HUES64 (cell line): ENCODE measurements around the gene RAE1.
"Not testable (repeated sequence)": the region's sequence is repeated elsewhere in the genome, so short reads cannot be mapped to it uniquely, and the experiment has no call there.

Experiments
- H3K27ac ChIP-seq: 2 replicates; pipeline ENCODE4 v1.7.0; 2013; ENCODE audit warnings: low read depth, low read length, inconsistent platforms
- H3K27me3 ChIP-seq: 2 replicates; pipeline ENCODE4 v1.6.1; 2013; ENCODE audit warnings: mild to moderate bottlenecking, low read length; ENCODE audit not compliant: insufficient read depth
- H3K36me3 ChIP-seq: 2 replicates; pipeline ENCODE4 v1.6.1; 2013; ENCODE audit warnings: mild to moderate bottlenecking, low read length; ENCODE audit not compliant: insufficient read depth
- H3K4me1 ChIP-seq: 2 replicates; pipeline ENCODE4 v1.6.1; 2013; ENCODE audit warnings: mild to moderate bottlenecking, low read length, moderate library complexity; ENCODE audit not compliant: insufficient read depth
- H3K4me3 ChIP-seq: 2 replicates; pipeline ENCODE4 v1.5.1; 2013; ENCODE audit warnings: mild to moderate bottlenecking, low read length, moderate library complexity
- H3K9ac ChIP-seq: 2 replicates; pipeline ENCODE4 v1.6.1; 2013; ENCODE audit warnings: mild to moderate bottlenecking, low read depth, low read length
- H3K9me3 ChIP-seq: 2 replicates; pipeline ENCODE4 v1.6.1; 2013; ENCODE audit warnings: low read depth, low read length; ENCODE audit not compliant: insufficient read depth
- WGBS: fragments of 150-250, 120-280 bp; methylation state at CpG from one replicate; pipeline ENCODE4 v1.1.7; 2013; ENCODE audit warnings: missing lambda C conversion rate; 5-methylcytosine and 5-hydroxymethylcytosine counted together

Gene RAE1

DNA sequence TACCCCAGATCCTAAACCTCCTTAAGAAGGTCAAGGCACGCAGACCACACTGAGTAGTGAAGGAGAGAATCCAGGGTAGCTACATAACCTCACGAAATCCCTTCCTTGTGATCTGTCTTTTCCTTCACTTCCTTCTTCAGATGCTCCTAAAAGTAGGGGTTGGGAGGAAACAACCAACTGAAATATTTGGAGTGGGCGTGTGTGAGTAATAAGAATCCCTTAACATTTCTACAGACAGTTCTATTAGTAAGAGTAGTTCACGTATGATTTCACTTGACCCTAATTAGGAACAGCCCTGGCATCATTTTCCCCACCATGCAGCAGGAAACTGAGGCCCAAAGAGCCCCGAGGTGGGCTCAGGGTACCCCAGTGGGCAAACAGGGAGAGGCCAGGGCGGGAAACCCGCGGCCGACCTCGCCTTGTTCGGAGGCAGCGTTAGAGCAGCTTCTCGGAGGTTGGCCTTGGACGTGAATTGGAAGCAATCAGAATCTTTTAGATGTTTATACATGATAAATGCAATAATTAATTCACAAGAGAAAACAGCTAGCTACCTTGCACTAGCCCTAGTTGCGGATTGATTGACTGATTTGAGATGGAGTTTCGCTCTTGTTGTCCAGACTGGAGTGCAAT, 859 bp upstream of the RAE1 start:
- no peaks in the 10 kb centered on the region for H3K9me3 ChIP-seq
- no peaks in the 10 kb centered on the region; the same call in 1 of the 2 replicates for H3K36me3 ChIP-seq
- H3K9ac ChIP-seq, result no peak overlapping the region
- peaks cover 6% of the 10 kb centered on the region; the same call in 1 of the 2 replicates for H3K4me1 ChIP-seq
- H3K27me3 ChIP-seq, result no peaks in the 10 kb centered on the region
- H3K27ac ChIP-seq, result no peak overlapping the region
- 90% methylated on average over 14 of the region's 16 CpGs for WGBS
- no peak overlapping the region for H3K4me3 ChIP-seq

DNA sequence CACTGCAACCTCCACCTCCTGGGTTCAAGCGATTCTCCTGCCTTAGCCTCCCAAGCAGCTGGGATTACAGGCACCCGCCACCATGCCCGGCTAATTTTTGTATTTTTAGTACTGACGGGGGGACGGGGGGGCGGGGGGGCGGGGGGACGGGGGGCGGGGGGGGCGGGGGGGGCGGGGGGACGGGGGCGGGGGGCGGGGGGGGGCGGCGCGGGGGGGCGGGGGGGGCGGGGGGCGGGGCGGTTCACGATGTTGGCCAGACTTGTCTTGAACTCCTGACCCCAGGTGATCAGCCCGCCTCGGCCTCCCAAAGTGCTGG, 371 bp upstream of the RAE1 start:
- Histone ChIP-seq H3K9ac (peak overlapping the region; percentile 94; the same call in 1 of the 2 replicates), H3K4me3 (peak overlapping the region; percentile 90), H3K27ac (peak overlapping the region; percentile 88)
- H3K36me3 ChIP-seq, H3K9me3 ChIP-seq, H3K4me1 ChIP-seq, H3K27me3 ChIP-seq: not testable (repeated sequence)
- WGBS, result 20% methylated on average over 9 of the region's 24 CpGs

DNA sequence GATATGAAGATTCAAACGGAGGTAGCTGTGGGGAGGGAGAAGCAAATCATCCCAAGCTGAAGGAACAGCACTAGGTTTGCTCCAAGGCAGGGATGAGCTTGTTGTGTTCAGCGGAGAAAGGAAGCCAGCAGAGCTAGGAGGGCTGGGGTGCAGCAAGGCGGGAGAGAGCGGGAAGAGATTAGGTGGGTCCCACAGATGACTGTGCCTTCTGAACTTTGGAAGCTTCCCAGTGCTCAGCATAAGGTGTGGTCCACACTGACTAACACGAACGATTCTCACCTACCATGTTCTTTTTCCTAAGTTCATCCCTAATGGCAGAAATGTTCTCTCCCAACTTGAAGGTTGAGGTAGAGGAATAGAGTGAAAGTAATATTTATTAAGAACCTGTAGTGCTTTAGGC, 1.2 kb downstream of the RAE1 start:
- Histone ChIP-seq H3K9ac (peak overlapping the region; percentile 94; the same call in 1 of the 2 replicates), H3K9me3 (no peaks in the 10 kb centered on the region), H3K36me3 (no peaks in the 10 kb centered on the region; the same call in 1 of the 2 replicates), H3K4me3 (peak overlapping the region; percentile 90), H3K4me1 (peaks cover 6% of the 10 kb centered on the region; the same call in 1 of the 2 replicates), H3K27ac (no peak overlapping the region), H3K27me3 (no peaks in the 10 kb centered on the region)
- 84% methylated on average over 6 of the region's 6 CpGs for WGBS

DNA sequence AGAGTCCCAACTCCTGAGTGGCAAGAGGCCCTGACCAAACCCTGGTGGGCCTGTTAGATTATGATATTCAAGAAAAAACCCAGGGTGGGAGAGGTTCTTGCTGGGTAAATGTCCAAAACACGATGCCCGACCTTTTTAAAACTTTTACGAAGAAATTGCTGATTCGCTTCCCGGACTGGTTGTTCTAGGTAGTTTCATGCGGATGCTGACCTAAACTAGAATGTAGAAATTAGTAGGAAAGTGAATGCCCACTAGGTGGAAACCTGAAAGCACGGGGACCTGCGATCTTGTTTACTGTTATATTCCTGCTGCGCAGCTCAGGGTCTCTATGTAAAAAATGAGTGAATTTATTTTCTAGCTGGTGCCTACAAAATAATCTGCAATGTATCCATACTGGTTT, 2.3 kb downstream of the RAE1 start:
- Histone ChIP-seq H3K4me1 (peaks cover 6% of the 10 kb centered on the region; the same call in 1 of the 2 replicates), H3K9me3 (no peaks in the 10 kb centered on the region), H3K9ac (no peak overlapping the region), H3K27me3 (no peaks in the 10 kb centered on the region), H3K36me3 (no peaks in the 10 kb centered on the region; the same call in 1 of the 2 replicates), H3K4me3 (no peak overlapping the region), H3K27ac (no peak overlapping the region)
- 96% methylated on average over 9 of the region's 9 CpGs for WGBS

DNA sequence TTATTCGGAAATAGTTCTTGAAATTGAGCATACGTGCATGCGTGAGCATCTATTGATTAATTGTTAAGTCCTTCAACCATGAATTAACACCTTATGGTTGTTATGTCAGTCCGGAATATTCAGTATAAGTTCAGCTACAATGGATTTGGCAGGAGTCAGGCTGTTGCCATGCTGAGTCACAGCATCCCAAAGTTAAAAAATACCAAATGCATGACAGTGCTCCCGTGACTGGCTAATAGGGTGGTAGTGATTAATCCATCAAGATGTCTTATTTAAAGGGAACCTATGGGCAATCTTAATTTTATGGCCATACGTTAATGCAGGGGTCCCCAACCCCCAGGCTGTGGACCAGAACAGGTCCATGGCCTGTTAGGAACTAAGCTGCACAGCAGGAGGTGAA, 10.5 kb downstream of the RAE1 start:
- Histone ChIP-seq H3K9me3 (peaks cover 6% of the 10 kb centered on the region; the same call in 1 of the 2 replicates), H3K4me1 (no peaks in the 10 kb centered on the region), H3K27me3 (no peaks in the 10 kb centered on the region), H3K27ac (no peak overlapping the region), H3K36me3 (no peaks in the 10 kb centered on the region; the same call in none of the 2 replicates), H3K4me3 (no peak overlapping the region), H3K9ac (no peak overlapping the region)
- 94% methylated on average over 6 of the region's 6 CpGs for WGBS

DNA sequence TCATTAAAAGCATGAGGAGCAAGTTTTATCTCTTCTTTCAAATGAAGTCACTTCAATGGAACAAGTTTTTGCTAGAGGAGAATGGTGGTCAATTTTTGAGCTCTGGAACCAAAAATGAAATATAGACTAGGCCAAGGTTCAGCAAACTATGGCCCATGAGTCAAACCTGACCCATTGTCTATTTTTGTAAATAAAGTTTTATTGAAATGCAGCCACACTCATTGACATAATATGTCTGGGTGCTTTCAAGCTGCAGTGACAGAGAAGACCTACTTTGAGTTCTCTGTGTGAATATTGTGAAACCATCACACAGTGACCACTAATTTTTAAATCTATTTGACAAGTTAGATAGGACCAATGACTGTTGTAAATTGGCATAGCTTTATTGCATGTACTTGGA, 13.4 kb downstream of the RAE1 start:
- Histone ChIP-seq H3K4me1 (no peaks in the 10 kb centered on the region), H3K9ac (no peak overlapping the region), H3K4me3 (no peak overlapping the region), H3K27ac (no peak overlapping the region), H3K27me3 (no peaks in the 10 kb centered on the region), H3K36me3 (no peaks in the 10 kb centered on the region; the same call in none of the 2 replicates), H3K9me3 (peaks cover 6% of the 10 kb centered on the region; the same call in 1 of the 2 replicates)

DNA sequence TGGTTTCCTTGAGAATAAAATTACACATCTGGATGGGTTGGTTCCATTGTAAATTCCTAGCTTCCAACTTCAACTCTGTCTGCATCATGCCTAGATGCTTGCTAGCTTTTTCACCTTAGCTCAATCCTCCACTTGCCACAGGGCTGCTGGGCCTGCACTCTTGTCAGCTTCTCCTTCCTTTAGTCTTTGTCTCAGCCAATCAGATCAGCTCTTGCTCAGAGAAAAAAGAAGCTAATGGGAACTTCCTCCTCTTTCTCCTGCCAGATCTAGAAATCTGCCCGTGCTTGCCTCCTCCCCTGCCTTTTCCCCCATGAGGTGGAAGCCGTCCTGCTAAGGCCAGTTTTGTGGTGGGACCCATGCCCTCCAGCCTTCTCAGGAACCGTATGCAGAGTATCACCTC, 18.5 kb downstream of the RAE1 start:
- H3K27ac ChIP-seq, result no peak overlapping the region
- 92% methylated on average over 3 of the region's 3 CpGs for WGBS
- H3K27me3 ChIP-seq, result no peaks in the 10 kb centered on the region
- H3K9ac ChIP-seq, result no peak overlapping the region
- no peak overlapping the region for H3K4me3 ChIP-seq
- H3K9me3 ChIP-seq, result no peaks in the 10 kb centered on the region
- no peaks in the 10 kb centered on the region for H3K4me1 ChIP-seq
- peaks cover 6% of the 10 kb centered on the region for H3K36me3 ChIP-seq

DNA sequence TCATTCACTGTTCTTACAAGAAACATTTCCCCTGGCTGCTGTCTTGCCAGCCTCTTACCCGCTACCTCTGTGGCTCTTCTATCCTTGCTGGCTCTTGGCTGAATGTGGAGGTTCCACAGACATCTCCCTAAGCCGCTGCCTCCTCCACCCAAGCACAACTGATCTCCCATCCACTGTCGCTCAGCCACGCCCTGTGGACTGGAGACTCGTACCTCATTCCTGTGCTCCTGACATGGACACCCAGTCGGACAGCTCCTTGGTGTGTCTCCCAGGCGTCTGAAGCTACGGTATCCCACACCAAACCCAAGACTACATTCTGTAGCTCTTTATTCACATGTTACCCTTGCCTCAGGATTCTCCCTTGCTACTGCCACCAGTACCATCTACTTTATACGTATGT, 19.3 kb downstream of the RAE1 start:
- no peaks in the 10 kb centered on the region for H3K27me3 ChIP-seq
- WGBS, result 95% methylated on average over 9 of the region's 9 CpGs
- no peaks in the 10 kb centered on the region for H3K9me3 ChIP-seq
- H3K36me3 ChIP-seq, result peaks cover 14% of the 10 kb centered on the region
- H3K4me3 ChIP-seq, result no peak overlapping the region
- H3K27ac ChIP-seq, result no peak overlapping the region
- H3K9ac ChIP-seq, result no peak overlapping the region
- H3K4me1 ChIP-seq, result no peaks in the 10 kb centered on the region

DNA sequence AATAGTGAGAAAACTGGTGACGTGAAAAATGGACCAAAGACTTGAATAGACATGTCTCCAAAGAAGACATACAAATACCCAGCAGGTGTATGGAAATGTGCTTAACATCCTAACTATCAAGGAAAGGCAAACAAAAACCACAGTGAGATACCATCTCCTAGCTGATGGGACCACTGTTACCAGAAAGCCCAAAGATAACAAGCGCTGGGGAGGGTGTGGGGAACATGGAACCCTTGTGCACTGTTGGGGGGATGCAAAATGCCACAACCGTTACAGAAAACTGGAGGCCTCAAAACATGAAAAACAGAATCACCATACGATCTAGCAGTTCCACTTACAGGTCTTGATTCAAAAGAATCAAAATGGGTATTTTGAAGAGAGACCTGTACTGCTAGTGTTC, 20.3 kb downstream of the RAE1 start:
- whole genome bisulfite sequencing, result 94% methylated on average over 4 of the region's 4 CpGs

DNA sequence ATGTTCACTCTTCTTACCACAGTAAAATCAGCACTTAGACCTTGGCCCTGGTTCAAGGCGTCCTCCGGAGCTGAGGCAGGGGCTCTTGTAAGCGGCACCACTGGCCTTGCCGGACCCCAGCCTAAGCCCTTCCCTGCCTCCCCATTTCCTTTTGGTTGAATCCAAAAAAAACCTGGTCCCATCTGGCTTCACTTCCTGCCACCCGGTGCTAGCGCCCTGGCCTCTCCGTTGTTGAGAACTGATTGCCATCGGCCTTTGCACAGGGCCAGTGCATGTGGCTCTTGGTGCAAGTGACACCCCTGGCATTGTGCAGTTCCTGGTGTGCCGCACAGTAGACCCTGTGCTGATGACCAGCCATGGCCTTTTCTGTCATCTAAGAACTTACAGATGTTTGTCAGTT, 21.1 kb downstream of the RAE1 start:
- H3K9ac ChIP-seq, result no peak overlapping the region
- H3K27me3 ChIP-seq, result no peaks in the 10 kb centered on the region
- WGBS, result 93% methylated on average over 9 of the region's 9 CpGs
- H3K27ac ChIP-seq, result no peak overlapping the region
- H3K9me3 ChIP-seq, result no peaks in the 10 kb centered on the region
- H3K4me1 ChIP-seq, result no peaks in the 10 kb centered on the region
- no peak overlapping the region for H3K4me3 ChIP-seq
- H3K36me3 ChIP-seq, result peaks cover 32% of the 10 kb centered on the region

More for the DNA sequence above, 20.3 kb downstream of the RAE1 start:
- no peaks in the 10 kb centered on the region for H3K27me3 ChIP-seq
- H3K9ac ChIP-seq, result no peak overlapping the region
- no peak overlapping the region for H3K4me3 ChIP-seq
- H3K27ac ChIP-seq, result no peak overlapping the region
- H3K4me1 ChIP-seq, result no peaks in the 10 kb centered on the region
- peaks cover 24% of the 10 kb centered on the region for H3K36me3 ChIP-seq
- H3K9me3 ChIP-seq, result no peaks in the 10 kb centered on the region

DNA sequence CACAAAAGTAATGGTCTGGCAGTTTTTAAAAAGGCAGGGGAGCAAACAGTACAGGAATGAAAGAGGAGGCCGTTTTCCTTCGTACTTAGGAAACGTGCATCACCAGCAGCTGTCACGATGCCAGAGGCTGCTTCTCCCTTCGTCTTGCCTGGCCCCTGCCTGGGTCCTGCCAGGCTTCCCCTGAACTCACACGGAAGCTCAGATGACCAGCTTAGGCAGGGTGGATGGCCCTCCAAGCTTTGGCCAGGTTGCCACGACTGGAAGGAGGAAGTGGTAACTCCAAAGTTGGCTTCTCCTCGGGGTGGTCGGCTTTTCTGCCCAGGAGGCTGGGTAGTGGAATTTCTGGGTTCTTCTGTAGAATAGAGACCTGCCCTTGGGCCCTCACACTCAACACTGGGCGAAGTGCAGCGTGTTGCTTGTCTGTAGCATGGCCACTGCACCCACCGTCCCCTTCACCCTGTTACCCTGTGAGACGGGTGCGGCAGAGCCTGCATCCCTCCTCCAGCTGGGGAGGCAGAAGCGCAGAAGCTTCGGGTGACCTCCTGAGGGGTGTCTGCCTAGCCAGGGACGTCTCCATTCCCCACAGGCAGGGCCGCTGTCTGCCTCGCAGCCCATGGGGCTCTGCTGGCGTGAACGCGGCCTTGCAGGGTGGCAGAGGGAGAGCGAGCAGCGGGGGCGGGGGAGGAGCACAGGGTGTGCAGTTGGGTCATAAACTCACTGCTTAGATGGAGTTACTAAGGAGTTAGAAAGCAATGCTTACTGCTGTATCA, 21.7 kb downstream of the RAE1 start:
- no peaks in the 10 kb centered on the region for H3K9me3 ChIP-seq
- no peak overlapping the region for H3K27ac ChIP-seq
- no peak overlapping the region for H3K4me3 ChIP-seq
- H3K27me3 ChIP-seq, result no peaks in the 10 kb centered on the region
- 95% methylated on average over 25 of the region's 25 CpGs for WGBS
- no peaks in the 10 kb centered on the region for H3K4me1 ChIP-seq
- peaks cover 38% of the 10 kb centered on the region for H3K36me3 ChIP-seq
- no peak overlapping the region for H3K9ac ChIP-seq
